GM04504 (cell line): ENCODE measurements around the gene ANO2.
"Not testable (repeated sequence)": the region's sequence is repeated elsewhere in the genome, so short reads cannot be mapped to it uniquely, and the experiment has no call there.

ENCODE experiments used
- DNase-seq: peaks from one replicate; pipeline ENCODE4 v3.0.0-alpha.2; 2012; ENCODE audit warnings: low read depth

Gene ANO2

DNA sequence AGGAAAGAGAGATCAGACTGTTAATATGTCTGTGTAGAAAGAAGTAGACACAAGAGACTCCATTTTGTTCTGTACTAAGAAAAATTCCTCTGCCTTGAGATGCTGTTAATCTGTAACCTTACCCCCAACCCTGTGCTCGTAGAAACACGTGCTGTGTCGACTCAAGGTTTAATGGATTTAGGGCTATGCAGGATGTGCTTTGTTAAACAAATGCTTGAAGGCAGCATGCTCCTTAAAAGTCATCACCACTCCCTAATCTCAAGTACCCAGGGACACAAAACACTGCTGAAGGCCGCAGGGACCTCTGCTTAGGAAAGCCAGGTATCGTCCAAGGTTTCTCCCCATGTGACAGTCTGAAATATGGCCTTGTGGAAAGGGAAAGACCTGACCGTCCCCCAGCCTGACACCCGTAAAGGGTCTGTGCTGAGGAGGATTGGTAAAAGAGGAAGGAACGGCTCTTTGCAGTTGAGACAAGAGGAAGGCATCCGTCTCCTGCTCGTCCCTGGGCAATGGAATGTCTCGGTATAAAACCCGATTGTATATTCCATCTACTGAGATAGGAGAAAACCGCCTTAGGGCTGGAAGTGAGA is 407.9 kb downstream of the ANO2 start:
- DNase-seq: not testable (repeated sequence)

DNA sequence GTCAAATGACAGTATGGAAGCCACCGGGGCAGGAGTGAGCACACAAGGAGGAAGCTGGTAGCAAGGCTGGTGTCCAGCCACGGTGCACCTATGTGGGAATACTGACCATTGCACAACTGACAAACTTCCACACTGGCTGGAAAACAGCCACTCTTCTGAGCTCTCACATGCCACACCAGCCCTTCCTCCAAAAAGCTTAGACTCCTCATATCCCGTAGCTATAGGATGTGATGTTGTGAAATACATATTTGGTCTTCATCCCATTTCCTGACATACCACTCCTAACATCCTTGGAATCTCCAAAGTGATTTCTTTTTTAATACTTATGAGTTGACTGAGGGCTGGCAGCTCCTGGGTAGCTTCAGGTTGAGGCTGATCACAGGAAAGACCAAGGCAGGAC is 409.5 kb downstream of the ANO2 start:
- no peak for DNase-seq

DNA sequence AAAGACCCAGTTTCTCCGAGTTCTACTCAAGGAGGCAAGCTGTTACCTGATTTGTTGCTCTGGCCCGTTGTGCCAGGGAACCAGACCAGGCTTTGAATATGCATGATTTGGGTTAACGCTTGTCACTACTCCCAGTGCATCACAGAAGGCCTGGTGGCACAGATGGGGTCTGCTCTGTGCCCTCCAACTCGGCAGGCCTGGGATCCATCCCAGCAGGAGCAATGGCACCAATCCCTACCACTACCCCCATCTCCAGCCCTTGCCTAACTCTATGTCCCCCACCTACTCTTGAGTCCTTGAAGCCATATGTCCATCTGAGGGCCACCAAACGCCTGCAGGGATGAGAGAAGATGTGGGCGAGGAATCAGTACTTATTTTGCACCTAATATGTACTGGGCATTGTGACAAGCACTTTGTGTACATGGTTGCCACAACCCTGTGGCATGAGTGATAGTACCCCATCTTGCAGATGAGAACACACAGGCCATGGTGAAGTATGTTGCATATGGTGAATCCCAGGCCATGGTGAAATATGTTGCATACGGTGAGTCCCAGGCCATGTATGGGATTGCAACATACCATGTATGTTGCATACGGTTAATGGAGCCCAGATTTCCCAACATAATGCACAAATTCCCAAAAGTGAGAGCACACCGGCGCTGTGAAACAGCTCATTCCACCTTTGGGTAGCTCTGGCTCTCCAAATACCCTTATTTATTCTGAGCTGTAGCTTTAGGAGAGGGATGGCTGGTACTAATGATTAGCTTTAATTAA is 410.4 kb downstream of the ANO2 start:
- no peak for DNase-seq

DNA sequence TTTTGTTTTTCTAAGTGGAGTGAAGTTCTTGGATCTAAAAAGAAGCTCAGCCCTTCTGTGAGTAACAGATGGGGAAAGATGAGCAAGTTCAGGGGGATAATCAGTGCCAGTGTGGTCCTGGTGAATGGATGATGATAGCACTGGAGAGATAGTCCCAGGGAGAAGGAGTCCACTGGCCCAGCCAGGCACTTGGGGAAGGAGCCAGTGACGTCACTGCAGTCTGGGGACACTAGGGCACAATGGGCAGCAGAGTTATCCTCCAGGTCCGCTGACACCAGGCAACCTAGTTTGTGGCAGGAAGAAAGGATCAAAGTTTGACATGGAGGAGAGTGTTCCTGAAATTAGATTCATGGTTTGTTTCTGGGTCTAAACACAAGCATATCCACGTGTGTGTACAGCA is 411.7 kb downstream of the ANO2 start:
- DNase-seq: no peak

DNA sequence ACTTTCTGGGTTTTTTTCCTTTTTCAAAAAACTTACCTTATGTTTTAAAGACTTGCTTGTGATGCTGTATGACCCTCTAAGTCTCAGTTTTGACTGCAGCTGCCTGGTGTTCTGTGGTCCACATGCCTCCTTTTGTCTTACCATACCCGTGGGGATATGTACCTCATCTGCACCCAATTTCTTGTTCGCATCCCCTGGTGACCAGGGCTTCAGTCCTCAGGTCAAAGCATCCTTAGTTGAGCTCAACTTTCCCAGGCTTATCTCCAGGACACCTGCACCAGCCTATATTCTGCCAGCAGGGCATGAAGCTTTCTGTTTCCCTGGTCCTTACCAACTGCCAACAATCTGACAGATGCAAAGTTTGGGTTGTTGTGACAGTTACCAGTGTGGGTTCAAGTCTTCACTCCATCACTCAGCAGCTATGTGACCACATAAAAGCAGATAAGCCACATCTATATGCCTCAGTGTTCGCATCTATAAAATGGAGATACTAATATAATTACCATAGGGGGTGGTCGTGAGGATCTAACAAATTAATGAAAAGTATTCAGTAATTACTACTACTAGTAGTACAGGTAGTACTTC is 419.2 kb downstream of the ANO2 start:
- DNase-seq: no peak

DNA sequence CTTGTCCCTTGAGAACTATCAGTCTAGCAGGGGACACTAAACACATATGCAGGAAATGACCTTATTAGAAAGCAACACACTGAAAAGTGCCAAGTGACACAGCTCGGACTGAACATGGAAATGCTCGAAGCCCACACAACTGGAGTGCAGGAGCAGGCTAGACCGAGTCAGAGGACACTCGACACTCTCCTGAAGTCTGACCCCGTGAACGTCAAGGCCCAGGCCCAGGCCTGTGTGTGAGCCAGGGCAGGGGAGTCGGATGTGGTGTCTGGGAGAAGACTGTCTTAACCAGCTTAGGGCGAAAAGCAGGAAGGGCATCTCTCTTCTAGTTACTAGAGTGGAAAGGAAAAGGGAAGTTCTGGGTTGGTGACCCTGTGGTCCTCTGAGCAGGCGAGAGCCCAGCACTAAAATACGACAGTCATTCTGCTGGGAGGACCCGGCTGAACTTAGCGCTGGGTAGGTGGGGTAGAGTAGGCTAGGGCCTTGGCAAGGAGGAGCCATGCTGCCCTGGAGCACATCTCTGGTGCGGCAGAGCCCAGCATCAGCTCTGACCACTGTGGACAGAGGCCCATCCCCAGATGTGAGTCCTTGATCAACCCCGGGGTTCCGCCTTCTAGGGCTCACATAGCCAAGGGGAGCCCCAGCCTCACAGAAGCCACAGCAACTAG is 420.2 kb downstream of the ANO2 start:
- DNase-seq: no peak

DNA sequence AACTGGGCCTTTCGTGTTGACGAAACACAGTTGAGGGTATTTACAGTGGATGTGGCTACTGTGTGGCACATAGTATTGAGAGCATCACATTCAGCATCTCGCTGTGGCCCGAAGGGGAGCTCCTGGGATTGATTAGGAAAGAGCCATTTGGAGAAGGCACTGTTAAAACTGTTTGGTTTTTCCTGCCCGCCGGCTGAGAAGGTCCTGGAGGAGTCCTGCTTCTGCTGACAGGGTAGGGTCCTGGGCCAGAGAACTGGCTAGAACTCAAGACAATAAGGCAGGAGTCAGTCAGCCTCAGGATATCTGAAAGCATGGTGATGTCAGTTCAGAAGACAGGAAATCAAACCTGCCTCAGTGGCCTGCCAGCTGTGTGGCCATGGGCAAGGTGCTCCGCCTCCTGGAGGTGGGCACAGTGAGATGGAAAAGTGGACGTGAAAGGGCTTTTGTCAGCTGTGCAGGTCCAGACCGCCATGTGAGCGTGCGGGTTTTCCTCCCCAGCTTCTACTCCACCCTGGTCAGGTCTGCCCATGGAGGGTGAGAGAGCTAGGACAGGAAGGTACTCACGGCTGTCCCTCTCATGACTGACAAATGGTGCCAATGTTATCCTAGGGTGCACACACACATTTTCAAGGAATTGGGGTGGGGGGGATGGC is 420.8 kb downstream of the ANO2 start:
- no peak for DNase-seq

DNA sequence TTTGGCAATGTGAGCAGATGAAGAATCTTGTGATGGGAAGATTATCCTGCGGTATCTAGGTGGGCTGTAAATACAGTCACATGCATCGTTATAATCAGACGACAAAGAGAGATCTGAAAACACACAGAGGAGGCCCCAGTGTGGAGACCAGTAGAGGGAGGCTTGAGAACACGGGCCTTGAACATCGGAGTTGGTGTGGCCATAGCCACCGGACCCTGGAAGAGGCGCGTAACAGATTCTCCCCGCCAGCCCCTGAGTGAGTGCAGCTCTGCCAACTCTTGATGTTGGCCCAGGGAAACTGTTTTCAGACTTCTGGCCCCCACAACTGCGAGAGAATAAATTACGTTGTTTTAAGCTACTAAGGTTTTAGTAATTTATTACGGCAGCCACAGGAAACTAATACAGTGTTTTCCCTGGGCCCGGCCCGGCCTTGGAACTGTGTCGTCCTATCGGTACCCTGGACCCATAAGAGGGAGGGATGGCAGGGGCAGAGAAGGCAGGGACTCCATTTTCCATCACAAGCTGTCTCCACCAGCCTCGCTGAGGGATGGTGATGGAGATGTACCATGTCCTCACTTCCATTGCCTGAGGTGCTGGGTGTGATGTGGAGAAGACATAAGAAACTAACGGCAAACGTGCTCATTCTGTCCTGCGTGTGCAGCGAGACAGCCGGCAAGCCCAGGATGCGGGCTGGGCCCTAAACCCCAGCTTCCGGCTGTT is 421.5 kb downstream of the ANO2 start:
- no peak for DNase-seq

DNA sequence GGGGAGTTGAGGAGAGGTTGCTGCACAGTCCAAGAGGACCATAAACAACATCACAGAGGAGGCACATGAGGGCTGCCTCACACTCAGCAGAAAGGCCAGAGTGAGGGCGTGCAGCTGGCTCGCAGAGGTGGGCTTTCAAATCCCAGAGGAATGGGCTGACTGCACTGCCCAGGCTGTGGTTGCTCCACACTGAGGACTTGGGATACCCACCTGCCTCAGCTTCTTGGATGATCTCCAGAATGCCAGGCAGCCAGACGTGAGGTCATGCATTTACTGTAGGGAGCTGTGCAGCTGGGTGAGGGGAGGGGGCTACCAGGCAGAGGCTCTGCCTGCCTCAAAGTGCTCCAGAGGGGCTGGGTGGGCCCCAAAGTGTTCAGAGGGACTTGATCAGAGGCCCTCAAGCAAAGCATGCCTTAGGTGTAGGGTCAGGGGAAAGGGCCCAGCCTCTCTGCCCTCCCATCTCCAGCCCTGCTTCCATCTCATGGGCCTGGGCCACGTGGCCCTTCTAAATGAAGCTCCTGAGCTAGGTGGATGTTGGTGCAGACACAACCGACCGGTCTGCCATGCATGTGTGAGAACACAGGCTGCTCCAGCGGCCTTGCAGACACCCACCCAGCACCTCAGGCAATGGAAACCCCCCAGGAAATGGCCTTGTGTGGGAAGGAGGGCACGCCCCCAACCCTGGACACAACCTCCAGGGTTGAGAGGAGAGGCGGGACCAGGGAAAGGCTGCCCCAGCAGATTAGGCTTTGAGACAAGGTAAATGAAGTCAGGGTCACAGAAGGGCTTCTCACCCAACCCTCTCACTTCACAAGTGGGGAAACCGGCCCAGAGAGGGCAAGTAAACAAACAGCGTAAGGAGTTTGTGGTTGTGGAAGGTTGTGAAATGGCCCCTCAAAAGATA is 422.4 kb downstream of the ANO2 start:
- DNase-seq: no peak

DNA sequence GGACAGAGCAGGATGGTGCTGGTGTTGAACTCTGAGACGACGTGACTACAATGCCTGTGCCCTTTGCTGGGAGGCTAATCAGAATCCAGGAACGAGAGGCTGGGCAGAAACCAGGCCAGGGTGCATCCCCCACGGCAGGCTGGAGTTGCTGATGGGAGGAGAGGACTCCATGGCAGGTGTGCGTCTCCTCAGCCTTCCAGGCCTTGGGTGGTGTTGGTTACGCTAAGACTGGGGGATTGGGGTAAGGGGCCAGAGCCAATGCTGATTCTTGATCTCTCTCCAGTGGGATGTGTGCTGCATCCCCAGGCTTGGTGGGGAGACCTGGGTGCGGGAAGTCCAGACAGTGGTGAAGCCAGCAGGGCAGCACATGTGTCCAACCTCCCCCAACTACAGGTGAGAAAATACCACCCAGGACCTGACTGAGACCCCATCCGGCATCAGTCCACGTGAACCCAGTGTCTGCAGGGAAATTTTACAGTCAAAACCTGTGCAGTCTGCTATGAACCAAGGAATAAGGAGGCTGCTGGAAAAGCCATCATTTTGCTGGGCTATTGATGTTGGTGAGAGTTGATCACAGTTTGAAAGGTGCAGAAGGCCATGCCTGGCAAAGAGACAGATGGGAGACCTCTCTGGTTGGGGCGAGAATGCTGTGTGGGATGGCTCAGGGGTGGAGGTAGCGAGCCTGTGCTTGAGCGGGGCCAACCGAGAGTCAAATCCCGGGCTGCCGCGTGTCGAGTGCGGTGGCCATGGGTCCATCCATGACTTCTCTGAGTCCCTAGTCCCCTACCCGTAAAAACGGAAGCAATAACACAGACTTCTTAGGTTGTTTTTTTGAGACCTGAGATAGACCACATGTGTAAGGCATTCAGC is 423.4 kb downstream of the ANO2 start:
- no peak for DNase-seq

DNA sequence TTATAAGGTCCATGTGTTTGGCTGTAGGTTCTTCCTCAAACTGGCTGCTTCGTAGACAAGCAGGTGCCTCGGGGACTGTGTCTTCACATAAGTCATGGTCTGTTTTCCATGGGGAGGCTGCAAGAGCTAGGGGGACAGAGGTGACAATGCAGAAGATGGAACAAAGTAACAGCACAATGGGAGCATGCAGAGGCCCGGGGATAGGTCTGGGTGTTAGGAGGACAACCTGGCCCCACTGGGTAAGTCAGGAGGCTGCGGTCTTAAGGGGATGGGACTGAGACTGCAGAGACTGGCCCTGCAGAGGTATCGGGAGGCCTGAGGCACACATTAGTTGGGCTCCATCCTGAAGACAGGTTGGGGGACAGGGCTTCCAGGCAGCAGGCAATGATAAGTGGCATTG is 424.2 kb downstream of the ANO2 start:
- no peak for DNase-seq

DNA sequence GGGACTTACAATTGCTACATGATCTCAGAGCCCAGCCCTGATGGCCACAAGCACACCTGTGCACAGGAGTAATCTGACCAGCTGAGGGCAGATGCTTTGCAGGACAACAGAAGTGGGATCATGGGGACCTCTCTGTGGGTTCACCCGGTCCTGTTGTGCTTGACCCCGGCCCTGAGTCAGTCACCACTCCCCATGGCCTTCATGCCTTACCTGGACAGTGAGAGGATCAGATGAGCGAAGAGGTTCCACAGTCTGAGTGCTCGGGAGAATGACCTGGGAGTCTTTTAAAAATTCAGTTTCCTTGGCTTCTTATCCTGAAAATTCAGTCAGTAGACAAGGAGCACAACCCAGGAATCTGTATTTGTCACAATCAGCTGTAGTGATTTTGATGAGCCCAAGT is 425.0 kb downstream of the ANO2 start:
- no peak for DNase-seq

DNA sequence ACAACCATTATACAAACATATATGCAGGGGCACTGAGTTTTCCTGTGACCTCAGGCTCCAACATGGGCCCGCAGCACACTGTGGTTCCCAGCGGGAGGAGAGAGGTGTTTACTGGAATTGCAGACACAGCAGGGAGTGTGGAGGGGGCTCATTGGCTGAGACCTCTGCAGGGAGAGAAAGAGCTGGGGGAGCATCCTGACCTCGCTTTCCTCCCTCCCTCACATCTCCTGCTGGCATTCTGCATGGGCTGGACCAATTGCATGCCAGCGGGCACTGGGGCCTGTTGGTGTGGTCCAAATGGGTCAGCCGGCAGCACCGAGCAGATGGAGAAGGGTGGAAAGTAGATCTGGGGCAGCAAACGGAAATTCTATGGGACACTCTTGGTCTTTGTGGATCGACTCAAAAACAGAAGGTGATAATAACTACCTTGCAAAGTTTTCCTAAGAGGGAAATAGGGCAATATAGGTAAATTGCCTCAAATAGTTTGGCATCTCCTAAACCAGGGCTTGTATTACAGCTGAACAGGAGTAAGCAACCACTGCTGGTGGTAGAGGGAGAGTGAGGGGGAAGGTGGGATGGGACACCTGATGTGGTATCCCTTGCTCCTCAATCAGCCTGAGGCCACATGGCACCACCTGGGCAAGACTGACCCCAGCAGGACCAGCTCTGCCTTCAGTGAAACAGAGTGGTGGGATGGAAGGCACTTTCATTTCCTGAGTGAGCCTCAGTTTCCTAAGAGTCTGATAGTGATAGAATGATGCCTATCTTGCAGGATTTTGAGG is 426.3 kb downstream of the ANO2 start:
- DNase-seq: no peak

DNA sequence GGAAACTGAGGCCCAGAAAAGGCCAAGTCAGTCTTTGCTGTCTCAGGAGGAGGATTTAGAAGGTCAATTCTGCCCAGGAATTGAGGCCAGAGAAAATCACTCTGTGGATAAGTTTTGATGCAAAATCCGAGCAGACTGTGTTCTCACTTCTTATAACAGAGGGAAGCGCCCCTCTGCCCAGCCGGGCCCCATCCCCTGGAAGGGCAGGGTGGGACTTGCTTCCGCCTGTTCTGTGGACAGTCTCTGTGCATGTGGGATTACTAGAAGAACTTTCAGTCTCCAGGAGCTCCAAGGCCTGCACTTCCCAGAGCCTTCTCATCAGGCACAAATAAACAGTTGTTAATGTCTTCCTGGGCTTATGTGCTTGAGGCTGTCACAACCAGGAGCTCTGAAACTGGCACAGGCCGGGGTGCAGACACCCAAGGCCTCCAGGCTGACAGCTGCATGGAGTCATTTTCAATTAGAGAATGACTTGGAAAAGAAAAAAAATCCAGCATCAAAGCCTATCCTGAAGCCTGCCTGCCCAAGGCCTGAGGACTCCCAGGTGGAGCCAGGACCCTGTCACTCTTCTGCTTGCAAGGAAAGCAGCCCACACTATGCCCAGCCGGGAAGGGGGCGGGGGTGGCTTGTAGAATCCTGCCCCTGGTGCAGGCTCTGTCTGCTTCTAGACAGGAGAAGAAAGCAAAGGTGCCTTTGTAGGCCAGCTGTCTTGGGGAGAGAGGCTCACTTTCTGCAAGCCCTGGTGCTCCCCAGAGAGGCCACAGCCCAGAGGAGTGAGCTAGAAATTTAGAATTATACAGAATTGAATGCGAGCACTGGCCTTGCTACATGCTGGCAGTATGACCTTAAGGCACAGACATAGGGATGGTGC is 428.5 kb downstream of the ANO2 start:
- no peak for DNase-seq

DNA sequence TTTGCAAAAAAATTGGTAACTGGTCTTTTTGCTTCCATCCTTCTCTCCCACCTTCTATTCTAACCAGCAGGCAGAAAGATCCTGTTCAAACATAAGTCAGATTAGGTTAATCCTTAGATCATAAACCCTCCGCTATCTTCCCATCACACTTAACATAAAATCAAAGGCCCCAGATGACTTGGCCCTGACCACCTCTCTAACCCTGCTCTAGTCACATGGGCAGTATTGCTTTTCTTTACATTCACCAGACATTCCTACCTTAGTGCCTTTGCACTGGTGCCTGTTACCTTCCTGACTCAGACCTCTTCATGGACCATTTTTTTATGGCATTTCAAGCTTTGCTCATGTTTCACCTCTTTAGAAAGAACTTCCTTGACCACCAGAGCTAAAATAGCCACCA is 429.6 kb downstream of the ANO2 start:
- DNase-seq: no peak

DNA sequence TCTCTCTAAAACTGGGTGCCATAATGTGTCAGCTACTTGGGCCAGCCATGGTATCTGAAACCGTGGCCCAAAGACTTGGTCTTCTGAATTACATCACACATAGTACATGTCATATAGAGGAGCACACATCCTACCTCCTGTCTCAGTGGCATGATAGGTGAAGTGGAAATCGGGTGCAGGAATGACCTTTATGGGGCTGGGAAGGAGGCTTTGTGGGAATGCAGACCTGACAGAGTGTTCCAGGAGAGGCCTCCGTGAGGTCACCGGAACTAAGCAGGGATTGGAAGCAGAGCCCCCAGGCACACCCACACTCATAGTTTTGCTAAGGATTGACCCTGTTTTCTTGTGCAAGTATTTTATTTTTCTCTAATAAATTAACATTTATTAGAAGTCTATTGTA is 430.5 kb downstream of the ANO2 start:
- DNase-seq: no peak

DNA sequence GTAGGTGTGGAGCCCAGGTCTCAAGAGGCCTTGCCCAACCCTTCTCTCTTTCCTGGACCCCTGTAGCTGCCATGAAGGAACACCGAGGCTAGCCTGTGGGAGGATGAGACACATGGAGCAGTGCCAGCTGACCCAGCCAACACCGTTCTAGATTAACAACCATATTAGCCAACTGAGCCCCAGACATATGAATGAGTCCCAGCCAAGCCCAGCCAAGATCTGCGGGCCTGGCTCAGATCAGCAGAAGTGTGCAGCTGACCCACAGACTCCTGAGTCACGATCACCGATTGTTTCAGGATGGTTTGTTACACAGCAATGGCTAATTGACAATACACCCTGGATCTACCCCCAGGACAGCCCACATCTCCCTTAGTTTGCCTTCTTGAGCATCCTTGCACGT is 431.0 kb downstream of the ANO2 start:
- DNase-seq: no peak

DNA sequence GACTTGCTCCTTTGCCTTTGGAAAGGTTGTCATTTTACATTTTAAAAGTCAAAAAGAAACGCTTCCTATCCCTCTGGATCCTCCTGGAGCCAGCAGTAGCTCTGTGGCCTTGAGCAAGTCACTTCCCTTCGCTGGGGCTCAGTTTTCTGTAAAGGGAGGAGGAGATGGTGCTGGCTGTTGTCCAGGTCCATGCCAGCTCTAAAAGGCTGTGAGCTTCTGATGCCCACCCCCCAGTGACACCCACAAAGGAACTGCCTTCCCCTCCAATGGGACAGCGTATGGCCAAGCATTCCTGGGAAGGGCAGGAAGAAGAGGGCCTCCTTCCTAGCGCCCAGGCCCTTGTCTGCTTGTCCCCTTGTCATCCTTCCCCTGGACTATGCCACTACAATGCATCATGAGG is 431.7 kb downstream of the ANO2 start:
- no peak for DNase-seq
